PC-9 (cell line): ENCODE data around the gene C10orf95.

Experiments used
- CTCF ChIP-seq: fragments of 200-600 bp; sonication (generic); conservative IDR thresholded peaks from 2 replicates; pipeline ENCODE4 v1.6.1; 2017; ENCODE audit warnings: mixed run types, antibody characterized with exemption, mild to moderate bottlenecking, moderate library complexity
- EZH2 ChIP-seq: fragments of 200-600 bp; sonication (generic); IDR thresholded peaks from 2 replicates; pipeline ENCODE4 v1.8.0; 2017; ENCODE audit warnings: antibody characterized with exemption, low read depth

DNA sequence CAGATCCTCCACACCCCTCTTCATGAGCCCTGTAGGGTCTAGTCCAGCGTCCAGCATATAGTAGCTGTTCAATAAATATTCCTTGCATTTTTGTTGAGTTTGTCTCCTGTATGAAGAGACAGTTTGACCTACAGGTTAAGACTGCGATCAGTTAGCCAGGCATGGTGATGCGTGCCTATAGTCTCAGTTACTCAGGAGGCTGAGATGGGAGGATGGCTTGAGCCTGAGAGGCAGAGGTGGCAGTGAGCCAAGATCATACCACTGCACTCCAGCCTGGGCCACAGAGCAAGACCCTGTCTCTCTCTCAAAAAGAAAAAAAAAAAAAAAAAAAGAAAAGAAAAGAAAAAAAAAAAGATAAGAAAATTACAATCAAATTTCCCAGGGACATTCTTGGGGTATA, 13.8 kb downstream of the C10orf95 start:
- TF ChIP-seq CTCF (no peak), EZH2 (no peak)
